K562 (cell line): ENCODE measurements around the gene OLFML1. TPM values are rescaled to one million over a fixed set of nuclear protein-coding genes. Genes with fewer than 3 reads are reported as not detected.

Source experiments
- ATAC-seq: fragments of 200-7000 bp; cut with Tn5 transposase; 3 replicates; pipeline ENCODE4 v1.9.1; 2020; ENCODE audit warnings: moderate library complexity
- BruUV-seq: library from RNA; stranded (reverse); fragments of 400-500 nt; replicated peaks from 2 replicates; lab custom pipeline; 2021; lab: Mats Ljungman, UMichigan
- CTCF ChIA-PET: fragments of 300-600 bp; formaldehyde crosslinking; extraction: SDS; loops from one replicate; lab custom pipeline; 2021; ENCODE audit warnings: low intra/inter-chr PET ratio; lab: Yijun Ruan, JAX
- POLR2A ChIA-PET: fragments of 300-600, 350-650 bp; sonication (Branson Sonifier 250); formaldehyde crosslinking; extraction: SDS; loops from one replicate; lab custom pipeline; 2021; ENCODE audit warnings: antibody characterized with exemption, inconsistent platforms; lab: Yijun Ruan, JAX
- DNase-seq, 4 experiments: peaks; one replicate each; pipeline versions ENCODE4 v3.0.0 to v3.0.0-alpha.2; 2011 to 2018; ENCODE audit warnings: low spot score in 3 of 4, mixed read lengths in 3 of 4; ENCODE audit errors: extremely low read depth in 1 of 4
- FAIRE-seq: peaks from 2 replicates; lab custom pipeline; 2011; peaks lifted over from hg19 to GRCh38; lab: Jason Lieb, UNC
- H2AFZ ChIP-seq: 2 replicates; pipeline ENCODE4 v1.6.0; 2011; ENCODE audit warnings: low read depth, low read length, control low read depth, inconsistent platforms
- H3K27ac ChIP-seq: fragments of 200-600 bp; 3 replicates; pipeline ENCODE4 v1.8.0; 2011; ENCODE audit warnings: low read depth, mild to moderate bottlenecking, control low read depth, inconsistent platforms, low read length, moderate library complexity, mixed read lengths; ENCODE audit errors: extremely low read depth
- H3K27me3 ChIP-seq, 2 experiments: fragments of 300-600 bp in 1 of 2; 2 replicates in 1 of 2; 3 replicates in 1 of 2; pipeline versions ENCODE4 v1.6.0 to v1.8.0; 2011; ENCODE audit warnings: inconsistent platforms in 2 of 2, low read length in 2 of 2, mild to moderate bottlenecking in 1 of 2, mixed read lengths in 1 of 2, moderate library complexity in 1 of 2; ENCODE audit not compliant: control insufficient read depth in 2 of 2, insufficient read depth in 2 of 2
- H3K36me3 ChIP-seq: fragments of 300-600 bp; 3 replicates; pipeline ENCODE4 v1.8.0; 2011; ENCODE audit warnings: mild to moderate bottlenecking, low read length, inconsistent platforms; ENCODE audit not compliant: control insufficient read depth, insufficient read depth
- H3K4me1 ChIP-seq, 2 experiments: fragments of 200-600 bp in 1 of 2; replicated peaks in 1 of 2; 2 replicates in 1 of 2; 3 replicates in 1 of 2; pipeline versions ENCODE4 v1.5.1 to v1.8.0; 2011; ENCODE audit warnings: inconsistent platforms in 2 of 2, low read length in 2 of 2, mild to moderate bottlenecking in 1 of 2, mixed read lengths in 1 of 2, moderate library complexity in 1 of 2; ENCODE audit not compliant: control insufficient read depth in 2 of 2, insufficient read depth in 2 of 2
- H3K4me2 ChIP-seq: 2 replicates; pipeline ENCODE4 v1.6.1; 2011; ENCODE audit warnings: low read length, control low read depth, inconsistent platforms, mixed read lengths; ENCODE audit not compliant: insufficient read depth
- H3K4me3 ChIP-seq: fragments of 200-600 bp; sonication (generic), shearing (Covaris generic); 2 replicates; pipeline ENCODE4 v1.5.1; 2016; ENCODE audit warnings: control low read depth, inconsistent platforms
- H3K79me2 ChIP-seq: fragments of 200-600 bp; 3 replicates; pipeline ENCODE4 v1.8.0; 2011; ENCODE audit warnings: low read length, inconsistent platforms; ENCODE audit not compliant: control insufficient read depth, insufficient read depth
- H3K9ac ChIP-seq, 2 experiments: 2 replicates each; pipeline versions ENCODE4 v1.6.0 to v1.6.1; 2011; ENCODE audit warnings: low read depth in 2 of 2, low read length in 2 of 2, control low read depth in 1 of 2, inconsistent platforms in 1 of 2, mild to moderate bottlenecking in 1 of 2, mixed read lengths in 1 of 2; ENCODE audit not compliant: insufficient read depth in 1 of 2
- H3K9me1 ChIP-seq: one replicate; pipeline ENCODE4 v1.6.0; 2011; ENCODE audit warnings: inconsistent platforms, mild to moderate bottlenecking, low read length, moderate library complexity; ENCODE audit not compliant: control insufficient read depth, insufficient read depth
- H3K9me3 ChIP-seq: replicated peaks from 2 replicates; pipeline ENCODE4 v1.5.1; 2011; ENCODE audit warnings: low read depth, low read length, inconsistent platforms; ENCODE audit not compliant: control insufficient read depth, insufficient read depth
- H4K20me1 ChIP-seq: replicated peaks from 2 replicates; pipeline ENCODE4 v1.6.1; 2011; ENCODE audit warnings: low read length, inconsistent platforms, mixed read lengths; ENCODE audit not compliant: control insufficient read depth, insufficient read depth
- CEBPG ChIP-seq, 3 experiments: fragments of 200-800 bp in 1 of 3; sonication (Bioruptor generic) in 1 of 3; sonication (generic) in 1 of 3; formaldehyde crosslinking in 1 of 3; IDR thresholded peaks in 2 of 3; conservative IDR thresholded peaks in 1 of 3; 2 replicates each; pipeline versions ENCODE4 v1.6.1 to v1.8.0; 2016 to 2022; ENCODE audit warnings: missing compliant biosample characterization in 2 of 3, missing genetic modification characterization in 2 of 3, mild to moderate bottlenecking in 1 of 3, missing genetic modification reagents in 1 of 3
- CREM ChIP-seq: IDR thresholded peaks from 2 replicates; pipeline ENCODE4 v1.6.1; 2014; ENCODE audit warnings: antibody characterized with exemption, low read depth
- GTF2F1 ChIP-seq: IDR thresholded peaks from 2 replicates; pipeline ENCODE4 v1.6.1; 2011; ENCODE audit warnings: low read depth, low read length, improper control_type of control experiment
- HNRNPK ChIP-seq: fragments of 200-400 bp; formaldehyde crosslinking; IDR thresholded peaks from one replicate; pipeline ENCODE4 v1.6.1; 2018; ENCODE audit warnings: mild to moderate bottlenecking, low read depth, low read length; ENCODE audit not compliant: poor library complexity, severe bottlenecking
- KAT7 ChIP-seq: sonication (generic); formaldehyde crosslinking; IDR thresholded peaks from 2 replicates; pipeline ENCODE4 v1.8.0; 2022; ENCODE audit warnings: missing genetic modification reagents, mild to moderate bottlenecking, borderline replicate concordance
- KDM5B ChIP-seq: fragments of 200-600 bp; sonication (generic); IDR thresholded peaks from 2 replicates; pipeline ENCODE4 v1.6.1; 2012; ENCODE audit warnings: low read depth, mild to moderate bottlenecking, moderate library complexity, low read length, control low read depth, inconsistent platforms; ENCODE audit not compliant: insufficient replicate concordance
- KLF16 ChIP-seq: IDR thresholded peaks from 2 replicates; pipeline ENCODE4 v1.6.1; 2016; ENCODE audit warnings: antibody characterized with exemption
- MAFG ChIP-seq: fragments of 450-650 bp; conservative IDR thresholded peaks from 2 replicates; pipeline ENCODE4 v1.6.1; 2016; ENCODE audit warnings: missing genetic modification characterization, missing compliant biosample characterization
- NCOA6 ChIP-seq: fragments of 450-650 bp; IDR thresholded peaks from 2 replicates; pipeline ENCODE4 v1.6.1; 2017; ENCODE audit warnings: mild to moderate bottlenecking
- NR2C1 ChIP-seq, 2 experiments: fragments of 450-650 bp; IDR thresholded peaks; 2 replicates each; pipeline ENCODE4 v1.6.1; 2017; ENCODE audit warnings: mild to moderate bottlenecking in 2 of 2, antibody characterized with exemption in 1 of 2, inconsistent platforms in 1 of 2, missing compliant biosample characterization in 1 of 2, missing genetic modification characterization in 1 of 2
- NR4A1 ChIP-seq, 2 experiments: fragments of 250-450 bp in 1 of 2; fragments of 450-650 bp in 1 of 2; sonication (Bioruptor Pico) in 1 of 2; IDR thresholded peaks; 2 replicates each; pipeline versions ENCODE4 v1.4.0 to v1.6.1; 2016 to 2020; ENCODE audit warnings: mild to moderate bottlenecking in 2 of 2, missing compliant biosample characterization in 1 of 2, missing genetic modification characterization in 1 of 2, moderate library complexity in 1 of 2
- PKNOX1 ChIP-seq: fragments of 450-650 bp; IDR thresholded peaks from 2 replicates; pipeline ENCODE4 v1.6.1; 2016
- PTBP1 ChIP-seq: fragments of 200-400 bp; formaldehyde crosslinking; IDR thresholded peaks from 2 replicates; pipeline ENCODE4 v1.6.1; 2017; ENCODE audit warnings: low read depth, low read length
- RCOR1 ChIP-seq, 2 experiments: IDR thresholded peaks; 2 replicates each; pipeline ENCODE4 v1.6.1; 2012; ENCODE audit warnings: low read depth in 2 of 2, low read length in 2 of 2, borderline replicate concordance in 1 of 2, improper control_type of control experiment in 1 of 2
- SMAD2 ChIP-seq: fragments of 150-350 bp; IDR thresholded peaks from 2 replicates; pipeline ENCODE4 v1.6.1; 2014; ENCODE audit warnings: low read depth, mild to moderate bottlenecking, low read length
- ZKSCAN3 ChIP-seq: fragments of 250-450 bp; sonication (Bioruptor Pico); IDR thresholded peaks from 2 replicates; pipeline ENCODE4 v1.4.0; 2020
- ZNF217 ChIP-seq: sonication (generic); formaldehyde crosslinking; IDR thresholded peaks from 2 replicates; pipeline ENCODE4 v1.8.0; 2022; ENCODE audit warnings: mild to moderate bottlenecking, missing genetic modification reagents
- ZNF24 ChIP-seq: fragments of 450-650 bp; IDR thresholded peaks from 2 replicates; pipeline ENCODE4 v1.6.1; 2016
- ZNF586 ChIP-seq: fragments of 450-650 bp; formaldehyde crosslinking; conservative IDR thresholded peaks from 2 replicates; pipeline ENCODE4 v1.4.0; 2020; ENCODE audit warnings: mild to moderate bottlenecking, moderate library complexity
- ZNF639 ChIP-seq, 2 experiments: fragments of 200-800 bp in 1 of 2; sonication (Bioruptor generic) in 1 of 2; sonication (generic) in 1 of 2; formaldehyde crosslinking in 1 of 2; IDR thresholded peaks in 1 of 2; conservative IDR thresholded peaks in 1 of 2; 2 replicates each; pipeline versions ENCODE4 v1.5.0 to v1.6.1; 2016 to 2020; ENCODE audit warnings: missing compliant biosample characterization in 1 of 2, missing genetic modification characterization in 1 of 2, missing genetic modification reagents in 1 of 2
- ZNF766 ChIP-seq: fragments of 200-800 bp; sonication (Bioruptor generic); conservative IDR thresholded peaks from 2 replicates; pipeline ENCODE4 v1.6.1; 2016; ENCODE audit warnings: missing genetic modification characterization, missing compliant biosample characterization
- WGBS: fragments of 100-300 bp; shearing (Covaris generic); methylation state at CpG from one replicate; pipeline ENCODE4 v1.1.6; 2016; ENCODE audit warnings: low coverage, mixed read lengths; ENCODE audit not compliant: insufficient coverage; ENCODE audit errors: missing lambda C conversion rate; 5-methylcytosine and 5-hydroxymethylcytosine counted together
- in situ Hi-C: fragments of 300-500 bp; cut with MboI; formaldehyde crosslinking; loops from 4 replicates; pipeline ENCODE4 v1.15.0; 2018; ENCODE audit warnings: inconsistent platforms, mixed read lengths
- intact Hi-C: fragments of 100-400 bp; cut with micrococcal nuclease; formaldehyde crosslinking; loops from 2 replicates; pipeline ENCODE4 v1.14.2; 2022
- polyA plus RNA-seq, 8 experiments: library from polyadenylated mRNA; depleted of rRNA in 4 of 8; stranded (reverse) in 5 of 8; unstranded in 3 of 8; fragments of >200 nt; fragmentation: Nextera tagmentation in 2 of 8; fragmentation: Illumina TruSeq in 1 of 8; extraction: Ambion mirVana in 2 of 8; extraction: Trizol in 1 of 8; gene quantifications; 2 replicates each; pipeline versions ENCODE4 v1.2.1 to v1.2.3, GENCODE V29; 2011 to 2014; ENCODE audit warnings: inconsistent platforms in 1 of 8, missing spikeins in 1 of 8
- total RNA-seq, 7 experiments: library from RNA; depleted of rRNA in 6 of 7; stranded (reverse); fragments of >200 nt in 6 of 7; fragmentation: Illumina TruSeq in 2 of 7; extraction: Trizol in 2 of 7; gene quantifications; 2 replicates each; pipeline versions ENCODE4 v1.2.1 to v1.2.3, GENCODE V29; 2011 to 2021; ENCODE audit warnings: low replicate concordance in 1 of 7

OLFML1 gene
- total and polyA plus RNA-seq, 9 of the 15 experiments (the other 6 are each of a cell fraction or from before 2014, with no cell fraction given): not detected

GRCh38 chr11:7534042-7534378, 48.7 kb downstream of the OLFML1 start (continued):
- TF ChIP-seq KLF16 (no peak), HNRNPK (no peak), SMAD2 (no peak), MAFG (tag) (no peak), ZNF766 (CRISPR knock-in tag) (no peak), GTF2F1 (no peak), ZKSCAN3 (no peak), ZNF217 (CRISPR knock-in tag) (no peak)
- TF ChIP-seq, all 486 proteins: peak for 0

GRCh38 chr11:7536100-7536499, 50.8 kb downstream of the OLFML1 start:
- H3K36me3 ChIP-seq: no peaks in the 10 kb centered on the region
- no peak overlapping the region for H3K9ac ChIP-seq
- no peak overlapping the region for H2AFZ ChIP-seq
- no peak overlapping the region for H3K27ac ChIP-seq
- H3K9me1 ChIP-seq: no peaks in the 10 kb centered on the region
- no TSS peak for BruUV-seq
- ChIA-PET CTCF (no interaction called here), POLR2A (no interaction called here)
- under 1% methylated on average over 8 of the region's 8 CpGs for WGBS
- FAIRE-seq (no peak), ATAC-seq (peak; percentile 89), DNase-seq (peak; percentile 13 to 49 (median 36))
- intact Hi-C loops (no loop called here), in situ Hi-C loops (no loop called here)
- H3K4me3 ChIP-seq: no peak overlapping the region
- H3K9me3 ChIP-seq: no peaks in the 10 kb centered on the region
- H3K79me2 ChIP-seq: no peaks in the 10 kb centered on the region
- H3K4me1 ChIP-seq: no peaks in the 10 kb centered on the region
- H4K20me1 ChIP-seq: 0 out of 2 replicates have a peak, but pooled peaks cover 5% of the 10 kb centered on the region
- H3K4me2 ChIP-seq: no peak overlapping the region
- H3K27me3 ChIP-seq: peaks cover 0 to 24% of the 10 kb centered on the region in 2 experiments; a peak in 1 of 5 replicates
- TF ChIP-seq PKNOX1: peak; percentile 59; the same call in 1 of the 2 replicates
- no peak for TF ChIP-seq NCOA6
- no peak for TF ChIP-seq RCOR1 (IDR thresholded peaks at IDR 0.05; ENCODE audit: borderline replicate concordance in 1 of 2, low read depth in 2 of 2, low read length in 2 of 2)
- TF ChIP-seq NR2C1 (IDR thresholded peaks at IDR 0.05): no peak
- TF ChIP-seq NR2C1 (tag; IDR thresholded peaks at IDR 0.05): no peak
- no peak for TF ChIP-seq PTBP1
- TF ChIP-seq NR4A1 (CRISPR knock-in tag; IDR thresholded peaks at IDR 0.05): no peak
- no peak for TF ChIP-seq NR4A1 (tag; IDR thresholded peaks at IDR 0.05)
- peak; percentile 70 for TF ChIP-seq CREM
- no peak for TF ChIP-seq KLF16
- no peak for TF ChIP-seq CEBPG (CRISPR knock-in tag; IDR thresholded peaks at IDR 0.05)
- TF ChIP-seq CEBPG (tag; conservative IDR thresholded peaks at IDR 0.05 in 1 of 2, IDR thresholded peaks at IDR 0.05 in 1 of 2): no peak
- TF ChIP-seq ZNF639 (CRISPR knock-in tag; conservative IDR thresholded peaks at IDR 0.05 in 1 of 2, IDR thresholded peaks at IDR 0.05 in 1 of 2): no peak
- TF ChIP-seq KAT7 (CRISPR knock-in tag): no peak
- TF ChIP-seq KDM5B: no peak
- no peak for TF ChIP-seq ZNF586 (CRISPR knock-in tag)
- no peak for TF ChIP-seq ZNF24
